Tibial nerve (tissue), 4 donors: ENCODE data around the gene IZUMO1.

ENCODE experiments used
- CTCF ChIP-seq, 5 experiments: fragments of 200-600 bp in 3 of 5; fragments of 450-650 bp in 2 of 5; sonication (generic) in 3 of 5; IDR thresholded peaks; one replicate each; pipeline ENCODE4 v1.5.1; 2016 to 2019; ENCODE audit warnings: antibody characterized with exemption in 5 of 5, mild to moderate bottlenecking in 3 of 5, moderate library complexity in 2 of 5
- EP300 ChIP-seq, 2 donors: sonication (generic); formaldehyde crosslinking; IDR thresholded peaks; one replicate each; pipeline ENCODE4 v1.6.1; 2017; ENCODE audit warnings: antibody characterized with exemption in 2 of 2, mild to moderate bottlenecking in 1 of 2
- POLR2A ChIP-seq, 2 donors: fragments of 450-650 bp; IDR thresholded peaks; one replicate each; pipeline ENCODE4 v1.6.1; 2017; ENCODE audit warnings: antibody characterized with exemption in 2 of 2, mild to moderate bottlenecking in 2 of 2, moderate library complexity in 2 of 2

GRCh38 chr19:48746110-48746509 is 599 bp downstream of the IZUMO1 start:
- TF ChIP-seq CTCF (IDR thresholded peaks at IDR 0.05) (no peak), POLR2A (IDR thresholded peaks at IDR 0.05) (no peak), EP300 (IDR thresholded peaks at IDR 0.05) (no peak)
